Stimulated activated CD8-positive, alpha-beta memory T cell treated with anti-CD3 and anti-CD28 coated beads, Interleukin-15, amount 100 ng/mL, for 24 hours (primary cell): ENCODE results near the gene SLC2A9.

Source experiments
- DNase-seq: peaks from one replicate; pipeline ENCODE4 v3.0.0-alpha.2; 2020; ENCODE audit warnings: low read depth

Gene SLC2A9

GRCh38 chr4:10020106-10020505 is 1.2 kb downstream of the SLC2A9 start:
- no peak for DNase-seq

- no peak for DNase-seq
Observed at GRCh38 chr4:10019521-10020051, 1.7 kb downstream of the SLC2A9 start.

- peak; percentile 68 for DNase-seq
Observed at GRCh38 chr4:10018818-10019461, 2.4 kb downstream of the SLC2A9 start.

- no peak for DNase-seq
Observed at GRCh38 chr4:10017037-10017893, 4.0 kb downstream of the SLC2A9 start.

- no peak for DNase-seq
Observed at GRCh38 chr4:10016169-10016568, 5.1 kb downstream of the SLC2A9 start.

GRCh38 chr4:10015140-10015753 is 6.0 kb downstream of the SLC2A9 start:
- no peak for DNase-seq

GRCh38 chr4:10013722-10014121 is 7.6 kb downstream of the SLC2A9 start:
- no peak for DNase-seq

GRCh38 chr4:10011885-10012284 is 9.4 kb downstream of the SLC2A9 start:
- DNase-seq, result no peak

- DNase-seq, result no peak
Observed at GRCh38 chr4:10011277-10011676, 10.0 kb downstream of the SLC2A9 start.

- no peak for DNase-seq
Observed at GRCh38 chr4:10009861-10010500, 11.3 kb downstream of the SLC2A9 start.

- no peak for DNase-seq
Observed at GRCh38 chr4:10008609-10009005, 12.7 kb downstream of the SLC2A9 start.

GRCh38 chr4:10007793-10008608 is 13.3 kb downstream of the SLC2A9 start:
- no peak for DNase-seq

- no peak for DNase-seq
Observed at GRCh38 chr4:10007436-10007740, 13.9 kb downstream of the SLC2A9 start.

- DNase-seq, result no peak
Observed at GRCh38 chr4:10006601-10007435, 14.5 kb downstream of the SLC2A9 start.

GRCh38 chr4:10006231-10006600 is 15.1 kb downstream of the SLC2A9 start:
- DNase-seq, result no peak

- DNase-seq, result no peak
Observed at GRCh38 chr4:10005632-10006031, 15.7 kb downstream of the SLC2A9 start.

- no peak for DNase-seq
Observed at GRCh38 chr4:10003666-10004065, 17.6 kb downstream of the SLC2A9 start.

- DNase-seq, result no peak
Observed at GRCh38 chr4:10002278-10002677, 19.0 kb downstream of the SLC2A9 start.

- no peak for DNase-seq
Observed at GRCh38 chr4:10001757-10002156, 19.5 kb downstream of the SLC2A9 start.

GRCh38 chr4:9999956-10000561 is 21.2 kb downstream of the SLC2A9 start:
- no peak for DNase-seq
